IMR-90 (cell line): ENCODE results near the gene VIPR2. TPM values are rescaled to one million over a fixed set of nuclear protein-coding genes. Genes with fewer than 3 reads are reported as not detected.

Experiments
- ATAC-seq: fragments of 200-7000 bp; cut with Tn5 transposase; 2 replicates; pipeline ENCODE4 v1.9.1; 2020; ENCODE audit warnings: low read depth, mild to moderate bottlenecking, moderate library complexity
- BruUV-seq: library from RNA; stranded (reverse); fragments of 400-500 nt; replicated peaks from 2 replicates; lab custom pipeline; 2021; lab: Mats Ljungman, UMichigan
- CTCF ChIA-PET: fragments of 300-600 bp; formaldehyde crosslinking; extraction: SDS; loops from one replicate; lab custom pipeline; 2021; ENCODE audit warnings: antibody characterized with exemption; lab: Yijun Ruan, JAX
- POLR2A ChIA-PET: fragments of 300-600 bp; sonication (Branson Sonifier 250); formaldehyde crosslinking; loops from one replicate; lab custom pipeline; 2022; ENCODE audit warnings: antibody characterized with exemption; ENCODE audit not compliant: unreplicated experiment; lab: Charles Lee
- DNase-seq: peaks from one replicate; pipeline ENCODE4 v3.0.0; 2013
- H2AFZ ChIP-seq: replicated peaks from 2 replicates; pipeline ENCODE3; 2013; ENCODE audit warnings: low read length, mild to moderate bottlenecking; ENCODE audit not compliant: poor library complexity
- H2AK5ac ChIP-seq: 2 replicates; pipeline ENCODE4 v1.6.1; 2013; ENCODE audit warnings: low read depth, low read length, inconsistent platforms
- H2AK9ac ChIP-seq: replicated peaks from 2 replicates; pipeline ENCODE3; 2013; ENCODE audit warnings: mild to moderate bottlenecking, low read depth, low read length, moderate library complexity; ENCODE audit not compliant: poor library complexity
- H2BK120ac ChIP-seq: 2 replicates; pipeline ENCODE4 v1.6.1; 2013; ENCODE audit warnings: low read depth, low read length, inconsistent platforms
- H2BK15ac ChIP-seq: 3 replicates; pipeline ENCODE4 v1.6.1; 2013; ENCODE audit warnings: low read depth, low read length, inconsistent platforms
- H2BK20ac ChIP-seq: 2 replicates; pipeline ENCODE4 v1.6.1; 2013; ENCODE audit warnings: low read depth, mild to moderate bottlenecking, inconsistent platforms, low read length, moderate library complexity
- H2BK5ac ChIP-seq: 2 replicates; pipeline ENCODE4 v1.6.1; 2013; ENCODE audit warnings: mild to moderate bottlenecking, low read depth, low read length, inconsistent platforms; ENCODE audit not compliant: poor library complexity, severe bottlenecking
- H3K14ac ChIP-seq: replicated peaks from 2 replicates; pipeline ENCODE4 v1.6.1; 2013; ENCODE audit warnings: low read depth, low read length, inconsistent platforms
- H3K18ac ChIP-seq: 2 replicates; pipeline ENCODE4 v1.6.1; 2013; ENCODE audit warnings: low read depth, low read length, control low read depth
- H3K23ac ChIP-seq: 2 replicates; pipeline ENCODE4 v1.6.1; 2013; ENCODE audit warnings: low read depth, low read length, inconsistent platforms
- H3K27ac ChIP-seq: 2 replicates; pipeline ENCODE4 v1.5.1; 2013; ENCODE audit warnings: mild to moderate bottlenecking, control low read depth, low read length; ENCODE audit not compliant: insufficient read depth
- H3K27me3 ChIP-seq: 2 replicates; pipeline ENCODE4 v1.6.1; 2013; ENCODE audit warnings: low read length; ENCODE audit not compliant: control insufficient read depth, insufficient read depth
- H3K36me3 ChIP-seq: 2 replicates; pipeline ENCODE4 v1.6.1; 2013; ENCODE audit warnings: low read length, mixed read lengths; ENCODE audit not compliant: control insufficient read depth, insufficient read depth
- H3K4ac ChIP-seq: 2 replicates; pipeline ENCODE4 v1.6.1; 2013; ENCODE audit warnings: low read depth, low read length, inconsistent platforms
- H3K4me1 ChIP-seq: 2 replicates; pipeline ENCODE4 v1.6.1; 2013; ENCODE audit warnings: low read length, mixed read lengths; ENCODE audit not compliant: control insufficient read depth, insufficient read depth
- H3K4me2 ChIP-seq: 2 replicates; pipeline ENCODE4 v1.6.1; 2013; ENCODE audit warnings: low read depth, mild to moderate bottlenecking, control low read depth, low read length, moderate library complexity
- H3K4me3 ChIP-seq: 2 replicates; pipeline ENCODE4 v1.5.1; 2013; ENCODE audit warnings: low read depth, mild to moderate bottlenecking, control low read depth, low read length, moderate library complexity; ENCODE audit not compliant: insufficient read depth
- H3K56ac ChIP-seq: 2 replicates; pipeline ENCODE4 v1.6.1; 2013; ENCODE audit warnings: low read length, inconsistent platforms; ENCODE audit not compliant: insufficient read depth; ENCODE audit errors: extremely low read depth
- H3K79me1 ChIP-seq, 2 experiments: 2 replicates each; pipeline ENCODE4 v1.6.1; 2013; ENCODE audit warnings: low read length in 2 of 2, inconsistent platforms in 1 of 2, low read depth in 1 of 2
- H3K9ac ChIP-seq: 2 replicates; pipeline ENCODE4 v1.6.1; 2013; ENCODE audit warnings: low read depth, low read length, control low read depth
- H3K9me1 ChIP-seq: 2 replicates; pipeline ENCODE4 v1.6.1; 2013; ENCODE audit warnings: low read length, inconsistent platforms; ENCODE audit not compliant: insufficient read depth
- H3K9me3 ChIP-seq: 2 replicates; pipeline ENCODE4 v1.6.1; 2013; ENCODE audit warnings: low read length; ENCODE audit not compliant: control insufficient read depth, insufficient read depth
- H4K20me1 ChIP-seq: 2 replicates; pipeline ENCODE4 v1.6.1; 2013; ENCODE audit warnings: low read length, inconsistent platforms; ENCODE audit not compliant: insufficient read depth
- H4K5ac ChIP-seq: 2 replicates; pipeline ENCODE4 v1.6.1; 2013; ENCODE audit warnings: mild to moderate bottlenecking, low read depth, low read length, control low read depth
- H4K8ac ChIP-seq, 2 experiments: 2 replicates each; pipeline ENCODE4 v1.6.1; 2013; ENCODE audit warnings: low read depth in 2 of 2, low read length in 2 of 2, control low read depth in 1 of 2, inconsistent platforms in 1 of 2
- H4K91ac ChIP-seq: 2 replicates; pipeline ENCODE4 v1.6.1; 2013; ENCODE audit warnings: low read depth, low read length, inconsistent platforms; ENCODE audit not compliant: insufficient read depth
- BHLHE40 ChIP-seq: fragments of 150-350 bp; IDR thresholded peaks from 2 replicates; pipeline ENCODE4 v1.6.1; 2016; ENCODE audit warnings: mild to moderate bottlenecking, low read depth, low read length
- CEBPB ChIP-seq: IDR thresholded peaks from 2 replicates; pipeline ENCODE4 v1.6.1; 2012; ENCODE audit warnings: low read depth, low read length, improper control_type of control experiment
- CHD1 ChIP-seq: IDR thresholded peaks from 2 replicates; pipeline ENCODE4 v1.6.1; 2012; ENCODE audit warnings: low read depth, low read length, improper control_type of control experiment
- ELK1 ChIP-seq: fragments of 150-350 bp; IDR thresholded peaks from 2 replicates; pipeline ENCODE4 v1.6.1; 2016; ENCODE audit warnings: low read depth, mild to moderate bottlenecking, low read length, moderate library complexity, borderline replicate concordance
- MAZ ChIP-seq: IDR thresholded peaks from 2 replicates; pipeline ENCODE4 v1.6.1; 2012; ENCODE audit warnings: low read depth, mild to moderate bottlenecking, low read length, improper control_type of control experiment, moderate library complexity, borderline replicate concordance
- NFE2L2 ChIP-seq: fragments of 150-350 bp; IDR thresholded peaks from 2 replicates; pipeline ENCODE4 v1.6.1; 2016; ENCODE audit warnings: low read depth, mild to moderate bottlenecking, low read length
- POLR2A ChIP-seq: IDR thresholded peaks from 2 replicates; pipeline ENCODE4 v1.6.1; 2012; ENCODE audit warnings: mild to moderate bottlenecking, low read depth, low read length
- USF2 ChIP-seq: fragments of 150-350 bp; IDR thresholded peaks from 2 replicates; pipeline ENCODE4 v1.6.1; 2017; ENCODE audit warnings: mild to moderate bottlenecking, antibody characterized with exemption, low read length, low read depth
- WGBS, 2 experiments: methylation state at CpG; one replicate each; pipeline versions ENCODE4 v1.1.5 to v1.1.7; 2013; ENCODE audit warnings: missing lambda C conversion rate in 2 of 2; ENCODE audit not compliant: insufficient read length in 1 of 2; ENCODE audit errors: extremely low coverage in 2 of 2; 5-methylcytosine and 5-hydroxymethylcytosine counted together
- dilution Hi-C: fragments of 300-500 bp; cut with HindIII; formaldehyde crosslinking; loops from one replicate; pipeline ENCODE4 v1.14.3; 2018; ENCODE audit warnings: low sequenced_read_pairs; ENCODE audit not compliant: unreplicated experiment
- in situ Hi-C: fragments of 300-500 bp; cut with MboI; formaldehyde crosslinking; loops from 3 replicates; pipeline ENCODE4 v1.14.3; 2019; ENCODE audit warnings: low sequenced_read_pairs, inconsistent platforms, mixed read lengths
- intact Hi-C: fragments of 100-400 bp; cut with micrococcal nuclease; formaldehyde crosslinking; loops from 2 replicates; pipeline ENCODE4 v1.10.0; 2022
- polyA plus RNA-seq, 3 experiments: library from polyadenylated mRNA; depleted of rRNA; stranded (reverse); fragments of >200 nt; gene quantifications; 2 replicates each; pipeline ENCODE4 v1.2.3, GENCODE V29; 2012; ENCODE audit warnings: low replicate concordance in 1 of 3
- total RNA-seq: library from RNA; depleted of rRNA; stranded (reverse); fragments of >200 nt; gene quantifications from 2 replicates; pipeline ENCODE4 v1.2.3, GENCODE V29; 2012

The VIPR2 gene
- total and polyA plus RNA-seq, 2 of the 4 experiments (the other 2 are of a cell fraction), result not detected

GRCh38 chr7:159113056-159113455 is 31.6 kb downstream of the VIPR2 start:
- Histone ChIP-seq H3K27me3 (no peaks in the 10 kb centered on the region), H3K18ac (no peak overlapping the region), H3K79me1 (no peaks in the 10 kb centered on the region), H3K9me3 (peaks cover 34% of the 10 kb centered on the region), H4K5ac (no peak overlapping the region), H2BK20ac (no peak overlapping the region), H3K14ac (no peak overlapping the region), H3K27ac (no peak overlapping the region), H3K4me1 (no peaks in the 10 kb centered on the region), H2AK5ac (no peak overlapping the region), H3K9ac (no peak overlapping the region), H4K8ac (no peak overlapping the region), H3K4me2 (no peak overlapping the region), H2BK120ac (no peak overlapping the region), H4K91ac (no peak overlapping the region), H3K4me3 (no peak overlapping the region), H3K23ac (no peak overlapping the region), H2AFZ (no peak overlapping the region), H3K9me1 (no peaks in the 10 kb centered on the region), H3K4ac (no peak overlapping the region), H3K36me3 (no peaks in the 10 kb centered on the region), H2BK5ac (no peak overlapping the region), H2AK9ac (no peak overlapping the region), H3K56ac (no peak overlapping the region), H4K20me1 (no peaks in the 10 kb centered on the region), H2BK15ac (no peak overlapping the region)
- intact Hi-C loops (no loop called here), in situ Hi-C loops (no loop called here), dilution Hi-C loops (no loop called here)
- POLR2A ChIA-PET, result no interaction called here
- TF ChIP-seq MAZ (no peak), CEBPB (no peak), NFE2L2 (no peak), CHD1 (no peak), BHLHE40 (no peak), POLR2A (no peak), USF2 (no peak), ELK1 (no peak)
- ATAC-seq (no peak), DNase-seq (no peak)
- CTCF ChIA-PET, result no interaction called here
- no TSS peak for BruUV-seq
- no CpG with 5 or more reads among the region's 8 CpGs for WGBS, 2 experiments
